Measurements from ENCODE around the gene SEMA3A. TPM values are rescaled to one million over a fixed set of nuclear protein-coding genes. Genes with fewer than 3 reads are reported as not detected.

SEMA3A gene
- total RNA-seq, 1 donor from 2014 or later = 77.1 TPM

GRCh38 chr7:84025332-84025927, 169.2 kb downstream of the SEMA3A start:
- H3K4me3 Mint-ChIP-seq = peak overlapping the region; percentile 4
- peak overlapping the region; percentile 19 for H3K27ac Mint-ChIP-seq
- no peak for DNase-seq (ENCODE audit: extremely low spot score, unreplicated experiment)
- no peaks in the 10 kb centered on the region for H3K27me3 Mint-ChIP-seq
- peaks cover 11% of the 10 kb centered on the region for H3K36me3 Mint-ChIP-seq
- H3K4me1 Mint-ChIP-seq (ENCODE audit: unreplicated experiment) = peaks cover 19% of the 10 kb centered on the region
- peaks cover 4% of the 10 kb centered on the region for H3K9me3 Mint-ChIP-seq
- TF ChIP-seq CTCF (conservative IDR thresholded peaks at IDR 0.05) = no peak

- Mint-ChIP-seq H3K9me3 (peaks cover 2% of the 10 kb centered on the region), H3K27ac (peak overlapping the region; percentile 53), H3K4me1 (ENCODE audit: unreplicated experiment) (peaks cover 19% of the 10 kb centered on the region), H3K4me3 (peak overlapping the region; percentile 6), H3K36me3 (peaks cover 9% of the 10 kb centered on the region), H3K27me3 (no peaks in the 10 kb centered on the region)
- TF ChIP-seq CTCF (conservative IDR thresholded peaks at IDR 0.05) = no peak
- no peak for DNase-seq (ENCODE audit: extremely low spot score, unreplicated experiment)
These were observed 171.8 kb downstream of the SEMA3A start for GRCh38 chr7:84022684-84023308.

GRCh38 chr7:84022009-84022408, 172.6 kb downstream of the SEMA3A start:
- H3K27ac Mint-ChIP-seq = peak overlapping the region; percentile 53
- H3K9me3 Mint-ChIP-seq = no peaks in the 10 kb centered on the region
- DNase-seq (ENCODE audit: extremely low spot score, unreplicated experiment) = no peak
- H3K27me3 Mint-ChIP-seq = no peaks in the 10 kb centered on the region
- H3K4me1 Mint-ChIP-seq (ENCODE audit: unreplicated experiment) = peaks cover 19% of the 10 kb centered on the region
- H3K36me3 Mint-ChIP-seq = peaks cover 8% of the 10 kb centered on the region
- H3K4me3 Mint-ChIP-seq = no peak overlapping the region
- no peak for TF ChIP-seq CTCF (conservative IDR thresholded peaks at IDR 0.05)

GRCh38 chr7:84021292-84021908, 173.2 kb downstream of the SEMA3A start:
- Mint-ChIP-seq H3K9me3 (no peaks in the 10 kb centered on the region), H3K4me3 (no peak overlapping the region), H3K27ac (no peak overlapping the region), H3K4me1 (ENCODE audit: unreplicated experiment) (peaks cover 19% of the 10 kb centered on the region), H3K27me3 (no peaks in the 10 kb centered on the region), H3K36me3 (peaks cover 8% of the 10 kb centered on the region)
- DNase-seq (ENCODE audit: extremely low spot score, unreplicated experiment) = no peak
- no peak for TF ChIP-seq CTCF (conservative IDR thresholded peaks at IDR 0.05)

GRCh38 chr7:84017651-84018050, 176.9 kb downstream of the SEMA3A start:
- TF ChIP-seq CTCF (conservative IDR thresholded peaks at IDR 0.05) = no peak
- peaks cover 8% of the 10 kb centered on the region for H3K4me1 Mint-ChIP-seq (ENCODE audit: unreplicated experiment)
- no peak overlapping the region for H3K27ac Mint-ChIP-seq
- peaks cover 8% of the 10 kb centered on the region for H3K36me3 Mint-ChIP-seq
- no peak overlapping the region for H3K4me3 Mint-ChIP-seq
- no peaks in the 10 kb centered on the region for H3K27me3 Mint-ChIP-seq
- no peaks in the 10 kb centered on the region for H3K9me3 Mint-ChIP-seq
- no peak for DNase-seq (ENCODE audit: extremely low spot score, unreplicated experiment)

Data from type B pancreatic cell (in vitro differentiated cells).